Measurements from ENCODE around the gene CMBL.
A peak's percentile ranks its signal among the peaks of the same experiment; 100 is the strongest.

Gene CMBL

DNA sequence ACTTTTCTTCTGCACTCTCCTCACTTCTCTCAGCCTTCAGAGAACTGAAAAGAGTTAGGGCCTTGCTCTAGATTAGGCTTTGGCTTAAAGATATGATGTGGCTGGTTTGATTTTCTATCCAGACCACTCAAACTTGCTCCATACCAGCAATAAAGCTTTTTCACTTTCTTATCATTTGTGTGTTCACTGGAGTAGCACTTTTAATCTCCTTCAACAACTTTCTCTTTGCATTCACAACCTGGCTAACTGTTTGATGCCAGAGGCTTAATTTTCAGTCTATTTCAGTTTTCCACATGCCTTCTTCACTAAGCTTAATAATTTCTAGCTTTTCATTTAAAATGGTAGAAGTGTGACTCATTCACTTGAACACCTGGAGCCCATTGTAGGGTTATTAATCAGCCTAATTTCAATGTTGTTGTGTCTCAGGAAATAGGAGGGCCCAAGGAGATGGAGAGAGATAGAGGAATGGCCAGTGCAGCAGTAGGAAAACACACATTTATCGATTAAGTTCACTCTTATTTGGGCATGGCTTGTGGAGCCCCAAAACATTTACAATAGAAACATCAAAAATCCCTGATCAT, 64.0 kb downstream of the CMBL start:
- TF ChIP-seq CTCF (IDR thresholded peaks at IDR 0.05; ENCODE audit: low read depth, low read length), result no peak
- Histone ChIP-seq H3K9me3 (no peaks in the 10 kb centered on the region), H3K36me3 (no peaks in the 10 kb centered on the region), H3K27me3 (no peaks in the 10 kb centered on the region), H3K4me3 (ENCODE audit: low read depth, low read length) (no peak overlapping the region), H3K4me1 (no peaks in the 10 kb centered on the region)
- no peak for DNase-seq

DNA sequence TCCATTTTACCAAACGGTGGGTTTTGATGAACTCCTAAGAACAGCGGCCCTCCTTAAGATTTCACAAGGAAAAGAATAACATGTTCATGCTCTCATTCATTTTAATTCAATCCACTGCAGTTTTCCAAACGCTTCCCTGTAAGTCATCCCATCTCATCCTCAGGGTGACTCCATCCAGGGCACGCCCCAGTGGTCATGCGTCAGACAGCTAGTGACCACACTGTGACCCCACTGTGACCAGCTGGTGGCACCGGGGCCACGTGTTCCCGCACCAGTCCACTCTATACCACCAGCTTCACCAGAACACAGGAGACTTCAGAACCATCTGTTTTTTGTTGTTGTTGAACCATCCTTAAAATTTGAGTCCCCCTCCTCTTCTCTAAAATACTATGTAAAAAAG, 72.4 kb downstream of the CMBL start:
- H3K4me3 ChIP-seq (ENCODE audit: low read depth, low read length), result no peak overlapping the region
- peaks cover 15% of the 10 kb centered on the region for H3K36me3 ChIP-seq
- no peaks in the 10 kb centered on the region for H3K27me3 ChIP-seq
- TF ChIP-seq CTCF (IDR thresholded peaks at IDR 0.05; ENCODE audit: low read depth, low read length), result no peak
- H3K9me3 ChIP-seq, result no peaks in the 10 kb centered on the region
- no peak for DNase-seq
- no peaks in the 10 kb centered on the region for H3K4me1 ChIP-seq

DNA sequence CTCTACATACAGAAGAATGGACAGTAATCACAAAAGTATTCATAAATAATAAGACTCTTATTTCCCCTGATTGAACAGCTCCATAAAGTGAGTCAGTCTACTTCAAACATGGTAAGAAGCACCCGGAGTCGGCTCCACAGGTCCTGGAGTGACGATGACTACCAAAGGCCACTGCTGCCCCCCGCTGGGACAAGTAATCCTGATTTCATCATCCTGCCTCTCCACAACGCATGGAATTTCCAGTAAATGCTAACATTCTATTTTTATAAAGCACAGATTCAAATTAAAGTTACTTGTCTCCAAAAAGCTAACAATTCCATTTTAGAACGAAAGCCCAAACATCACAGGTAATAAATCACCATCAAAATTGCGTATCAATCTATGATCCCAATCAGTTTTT, 74.2 kb downstream of the CMBL start:
- H3K9me3 ChIP-seq, result no peaks in the 10 kb centered on the region
- H3K4me3 ChIP-seq (ENCODE audit: low read depth, low read length), result no peak overlapping the region
- peaks cover 13% of the 10 kb centered on the region for H3K36me3 ChIP-seq
- DNase-seq, result peak; percentile 73
- H3K27me3 ChIP-seq, result no peaks in the 10 kb centered on the region
- TF ChIP-seq CTCF (IDR thresholded peaks at IDR 0.05; ENCODE audit: low read depth, low read length), result peak; percentile 67
- H3K4me1 ChIP-seq, result no peaks in the 10 kb centered on the region

- Histone ChIP-seq H3K4me3 (ENCODE audit: low read depth, low read length) (no peak overlapping the region), H3K36me3 (peaks cover 11% of the 10 kb centered on the region), H3K27me3 (no peaks in the 10 kb centered on the region), H3K4me1 (no peaks in the 10 kb centered on the region), H3K9me3 (no peaks in the 10 kb centered on the region)
- TF ChIP-seq CTCF (IDR thresholded peaks at IDR 0.05; ENCODE audit: low read depth, low read length), result no peak
- no peak for DNase-seq
These were observed 74.7 kb downstream of the CMBL start for GRCh38 chr5:10233011-10233410.

DNA sequence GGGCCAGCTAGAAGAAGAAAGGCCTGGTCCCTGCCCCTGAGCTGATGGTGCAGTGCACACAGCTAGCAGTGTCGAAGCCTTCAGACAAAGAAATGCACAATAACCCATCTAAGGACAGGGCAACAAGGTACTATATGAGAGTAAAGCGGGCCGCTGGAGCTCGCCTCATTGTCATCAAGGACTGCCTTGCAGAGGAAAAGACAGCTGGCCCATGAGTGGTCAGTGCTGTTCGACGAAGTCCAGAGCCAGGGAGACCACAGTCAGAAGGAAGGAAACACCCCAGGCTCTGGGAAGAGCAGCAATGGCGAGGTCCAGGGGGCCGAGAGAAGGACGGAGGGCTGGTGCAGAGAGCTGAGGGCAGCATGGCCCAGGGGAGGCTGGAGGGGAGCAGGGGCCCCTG, 75.3 kb downstream of the CMBL start:
- Histone ChIP-seq H3K4me1 (no peaks in the 10 kb centered on the region), H3K27me3 (no peaks in the 10 kb centered on the region), H3K36me3 (peaks cover 11% of the 10 kb centered on the region), H3K4me3 (ENCODE audit: low read depth, low read length) (no peak overlapping the region), H3K9me3 (no peaks in the 10 kb centered on the region)
- no peak for DNase-seq
- TF ChIP-seq CTCF (IDR thresholded peaks at IDR 0.05; ENCODE audit: low read depth, low read length), result no peak

- no peaks in the 10 kb centered on the region for H3K9me3 ChIP-seq
- no peaks in the 10 kb centered on the region for H3K27me3 ChIP-seq
- no peaks in the 10 kb centered on the region for H3K4me1 ChIP-seq
- no peak for DNase-seq
- no peak; the same call in 1 of the 2 replicates for TF ChIP-seq CTCF (IDR thresholded peaks at IDR 0.05; ENCODE audit: low read depth, low read length)
- H3K36me3 ChIP-seq, result no peaks in the 10 kb centered on the region; the same call in 1 of the 2 replicates
- H3K4me3 ChIP-seq (ENCODE audit: low read depth, low read length), result no peak overlapping the region
These were observed 78.2 kb downstream of the CMBL start for GRCh38 chr5:10229306-10230048.
